GM19023 (cell line): ENCODE data around the gene OR2V1.

Source experiments
- ATAC-seq: cut with Tn5 transposase; IDR thresholded peaks from one replicate; pipeline ENCODE4 v1.9.1; 2021; ENCODE audit warnings: mild to moderate bottlenecking, moderate library complexity; ENCODE audit not compliant: unreplicated experiment

The OR2V1 gene

GRCh38 chr5:181076920-181077319, 54.0 kb downstream of the OR2V1 start:
- no peak for ATAC-seq
